NCI-H2196 treated with DMSO at 0.1 percent for 48 hours (cell line): ENCODE measurements around the gene ZFHX3.

Experiments
- DNase-seq: peaks from one replicate; lab custom pipeline; 2025; ENCODE audit not compliant: unreplicated experiment; lab: John Stamatoyannopoulos, UW

ZFHX3 gene

GRCh38 chr16:72978212-72978611 lies 69.7 kb downstream of the ZFHX3 start:
- DNase-seq, result no peak

- no peak for DNase-seq
Measured at GRCh38 chr16:72977127-72977526, 70.8 kb downstream of the ZFHX3 start.

GRCh38 chr16:72976438-72977064 lies 71.4 kb downstream of the ZFHX3 start:
- no peak for DNase-seq

- no peak for DNase-seq
Measured at GRCh38 chr16:72975809-72976437, 72.0 kb downstream of the ZFHX3 start.

GRCh38 chr16:72974142-72974769 lies 73.7 kb downstream of the ZFHX3 start:
- no peak for DNase-seq

GRCh38 chr16:72972878-72973571 lies 74.9 kb downstream of the ZFHX3 start:
- no peak for DNase-seq

- DNase-seq, result no peak
Measured at GRCh38 chr16:72971370-72971769, 76.6 kb downstream of the ZFHX3 start.

GRCh38 chr16:72970656-72971055 lies 77.3 kb downstream of the ZFHX3 start:
- DNase-seq, result no peak

GRCh38 chr16:72969812-72970211 lies 78.1 kb downstream of the ZFHX3 start:
- DNase-seq, result no peak

- no peak for DNase-seq
Measured at GRCh38 chr16:72969146-72969545, 78.8 kb downstream of the ZFHX3 start.

- no peak for DNase-seq
Measured at GRCh38 chr16:72967941-72968340, 80.0 kb downstream of the ZFHX3 start.

GRCh38 chr16:72963533-72964315 lies 84.2 kb downstream of the ZFHX3 start:
- no peak for DNase-seq

- no peak for DNase-seq
Measured at GRCh38 chr16:72962347-72962746, 85.6 kb downstream of the ZFHX3 start.

GRCh38 chr16:72961863-72962262 lies 86.1 kb downstream of the ZFHX3 start:
- DNase-seq, result no peak

- peak; percentile 49 for DNase-seq
Measured at GRCh38 chr16:72961115-72961832, 86.7 kb downstream of the ZFHX3 start.

- no peak for DNase-seq
Measured at GRCh38 chr16:72960101-72960500, 87.8 kb downstream of the ZFHX3 start.

- no peak for DNase-seq
Measured at GRCh38 chr16:72959301-72959996, 88.5 kb downstream of the ZFHX3 start.

- no peak for DNase-seq
Measured at GRCh38 chr16:72958522-72959076, 89.3 kb downstream of the ZFHX3 start.
